Spleen (tissue), 7 donors: ENCODE data around the gene TRAPPC2.

Source experiments
- POLR2A ChIP-seq, 3 donors: fragments of 450-650 bp; IDR thresholded peaks; one replicate each; pipeline ENCODE4 v1.5.1; 2017; ENCODE audit warnings: antibody characterized with exemption in 3 of 3, mild to moderate bottlenecking in 1 of 3
- POLR2AphosphoS5 ChIP-seq, 3 donors: sonication (generic); formaldehyde crosslinking; IDR thresholded peaks; one replicate each; pipeline ENCODE4 v1.5.1; 2017; ENCODE audit warnings: antibody characterized with exemption in 3 of 3
- TF ChIP-seq, protein P1 (sequence below), 11 experiments: fragments of 200-600 bp in 7 of 11; fragments of 450-650 bp in 4 of 11; sonication (generic) in 4 of 11; IDR thresholded peaks in 8 of 11; conservative IDR thresholded peaks in 3 of 11; 1 replicate in 7 of 11; 2 replicates in 4 of 11; pipeline versions ENCODE4 v1.4.0 to v1.8.0; 2016 to 2021; ENCODE audit warnings: antibody characterized with exemption in 11 of 11, inconsistent platforms in 4 of 11, mild to moderate bottlenecking in 1 of 11
- donor health status: DM: no; HTN: no; CAD: no; lungs with moderate emphysema.
- donor health status: DM: no; HTN: no; CAD: no.
- donor health status: DM: no; HTN: no; CAD: no.

DNA sequence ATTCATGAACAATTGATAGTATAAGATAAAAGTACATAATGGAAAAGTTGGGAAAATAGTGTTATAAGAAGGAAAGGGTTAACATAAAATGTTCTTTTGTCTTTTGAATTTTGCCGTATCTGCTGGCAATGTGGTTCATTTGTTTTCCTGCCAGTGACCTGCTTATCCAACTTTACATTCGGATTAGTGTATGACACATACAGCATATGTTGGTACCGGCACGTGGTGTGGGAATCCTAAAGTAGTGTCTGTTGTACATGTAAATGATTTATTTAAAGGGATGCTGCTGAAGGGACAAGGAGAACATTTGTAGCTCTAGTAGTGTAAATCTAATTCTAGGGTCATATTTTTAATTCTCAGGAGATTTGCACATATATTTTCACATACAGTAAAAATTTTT, 34.0 kb downstream of the TRAPPC2 start:
- TF ChIP-seq, protein P1, sequence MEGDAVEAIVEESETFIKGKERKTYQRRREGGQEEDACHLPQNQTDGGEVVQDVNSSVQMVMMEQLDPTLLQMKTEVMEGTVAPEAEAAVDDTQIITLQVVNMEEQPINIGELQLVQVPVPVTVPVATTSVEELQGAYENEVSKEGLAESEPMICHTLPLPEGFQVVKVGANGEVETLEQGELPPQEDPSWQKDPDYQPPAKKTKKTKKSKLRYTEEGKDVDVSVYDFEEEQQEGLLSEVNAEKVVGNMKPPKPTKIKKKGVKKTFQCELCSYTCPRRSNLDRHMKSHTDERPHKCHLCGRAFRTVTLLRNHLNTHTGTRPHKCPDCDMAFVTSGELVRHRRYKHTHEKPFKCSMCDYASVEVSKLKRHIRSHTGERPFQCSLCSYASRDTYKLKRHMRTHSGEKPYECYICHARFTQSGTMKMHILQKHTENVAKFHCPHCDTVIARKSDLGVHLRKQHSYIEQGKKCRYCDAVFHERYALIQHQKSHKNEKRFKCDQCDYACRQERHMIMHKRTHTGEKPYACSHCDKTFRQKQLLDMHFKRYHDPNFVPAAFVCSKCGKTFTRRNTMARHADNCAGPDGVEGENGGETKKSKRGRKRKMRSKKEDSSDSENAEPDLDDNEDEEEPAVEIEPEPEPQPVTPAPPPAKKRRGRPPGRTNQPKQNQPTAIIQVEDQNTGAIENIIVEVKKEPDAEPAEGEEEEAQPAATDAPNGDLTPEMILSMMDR (IDR thresholded peaks at IDR 0.05 in 8 of 11, conservative IDR thresholded peaks at IDR 0.05 in 3 of 11): no peak
- TF ChIP-seq POLR2AphosphoS5 (IDR thresholded peaks at IDR 0.05) (no peak), POLR2A (IDR thresholded peaks at IDR 0.05) (no peak)
